Kidney (tissue), 14 donors: ENCODE measurements around the gene RIMS1. TPM values are rescaled to one million over a fixed set of nuclear protein-coding genes. Genes with fewer than 3 reads are reported as not detected.

Experiments
- DNase-seq, 5 donors: peaks; one replicate each; pipeline ENCODE4 v3.0.0-alpha.2; 2013 to 2020
- FAIRE-seq: peaks from 2 replicates; lab custom pipeline; 2012; peaks lifted over from hg19 to GRCh38; lab: Jason Lieb, UNC
- H3K27ac ChIP-seq, 2 donors: one replicate each; pipeline ENCODE4 v1.7.0; 2013; ENCODE audit warnings: low read depth in 2 of 2, low read length in 2 of 2, inconsistent platforms in 1 of 2
- H3K27me3 ChIP-seq: one replicate; pipeline ENCODE4 v1.7.1; 2013; ENCODE audit warnings: low read length, inconsistent platforms; ENCODE audit not compliant: control insufficient read depth, insufficient read depth
- H3K36me3 ChIP-seq, 3 donors: one replicate each; pipeline versions ENCODE4 v1.7.0 to v1.7.1; 2013; ENCODE audit warnings: low read length in 3 of 3, control low read depth in 1 of 3, inconsistent platforms in 1 of 3; ENCODE audit not compliant: insufficient read depth in 3 of 3, control insufficient read depth in 2 of 3
- H3K4me1 ChIP-seq, 3 donors: one replicate each; pipeline versions ENCODE4 v1.7.0 to v1.7.1; 2013; ENCODE audit warnings: low read length in 3 of 3, inconsistent platforms in 1 of 3, low read depth in 1 of 3; ENCODE audit not compliant: control insufficient read depth in 2 of 3, insufficient read depth in 2 of 3
- H3K4me3 ChIP-seq, 3 donors: one replicate each; pipeline versions ENCODE4 v1.7.0 to v1.8.1; 2013; ENCODE audit warnings: low read length in 3 of 3, control low read depth in 1 of 3, inconsistent platforms in 1 of 3
- H3K9ac ChIP-seq, 3 donors: one replicate each; pipeline versions ENCODE4 v1.7.0 to v1.7.1; 2013; ENCODE audit warnings: low read length in 3 of 3, control low read depth in 1 of 3, inconsistent platforms in 1 of 3
- H3K9me3 ChIP-seq, 3 donors: one replicate each; pipeline versions ENCODE4 v1.7.0 to v1.7.1; 2013; ENCODE audit warnings: low read length in 3 of 3, control low read depth in 1 of 3, inconsistent platforms in 1 of 3; ENCODE audit not compliant: control insufficient read depth in 2 of 3, insufficient read depth in 1 of 3
- intact Hi-C: fragments of 100-400 bp; cut with DNase I; formaldehyde crosslinking; loops from one replicate; pipeline ENCODE4 v1.11.1; 2022
- polyA plus RNA-seq: library from polyadenylated mRNA; stranded (reverse); fragments of 350-450 nt; fragmentation: Illumina TruSeq; extraction: RNeasy Lipid Tissue Mini Kit (QIAGEN cat#74804); gene quantifications from one replicate; pipeline ENCODE4 v1.2.3, GENCODE V29; 2014; ENCODE audit warnings: low read depth, low replicate concordance; ENCODE audit not compliant: insufficient read depth
- total RNA-seq: library from RNA; stranded (reverse); fragmentation: NEBNext Ultra II Directional; extraction: Animal tissue kit (Norgen Biotek cat#: 25700); gene quantifications from one replicate; pipeline ENCODE4 v1.2.1, GENCODE V29; 2021
- TF ChIP-seq, protein P1 (sequence below): IDR thresholded peaks from 3 replicates; pipeline ENCODE4 v1.5.1; 2012; ENCODE audit warnings: mild to moderate bottlenecking, moderate library complexity, borderline replicate concordance; ENCODE audit not compliant: insufficient read depth; ENCODE audit errors: extremely low read depth
- donor health status: control.
- donor health status: control.
- donor health status: control.
- donor health status: control.
- donor health status: control.
- donor health status: DM: yes; HTN: yes; CAD: no.
- donor health status: Normal renal cell carcinoma (clear cell type).

Gene RIMS1
- total and polyA plus RNA-seq, 2 donors from 2014 or later: 4.5 TPM; not detected in 1

DNA sequence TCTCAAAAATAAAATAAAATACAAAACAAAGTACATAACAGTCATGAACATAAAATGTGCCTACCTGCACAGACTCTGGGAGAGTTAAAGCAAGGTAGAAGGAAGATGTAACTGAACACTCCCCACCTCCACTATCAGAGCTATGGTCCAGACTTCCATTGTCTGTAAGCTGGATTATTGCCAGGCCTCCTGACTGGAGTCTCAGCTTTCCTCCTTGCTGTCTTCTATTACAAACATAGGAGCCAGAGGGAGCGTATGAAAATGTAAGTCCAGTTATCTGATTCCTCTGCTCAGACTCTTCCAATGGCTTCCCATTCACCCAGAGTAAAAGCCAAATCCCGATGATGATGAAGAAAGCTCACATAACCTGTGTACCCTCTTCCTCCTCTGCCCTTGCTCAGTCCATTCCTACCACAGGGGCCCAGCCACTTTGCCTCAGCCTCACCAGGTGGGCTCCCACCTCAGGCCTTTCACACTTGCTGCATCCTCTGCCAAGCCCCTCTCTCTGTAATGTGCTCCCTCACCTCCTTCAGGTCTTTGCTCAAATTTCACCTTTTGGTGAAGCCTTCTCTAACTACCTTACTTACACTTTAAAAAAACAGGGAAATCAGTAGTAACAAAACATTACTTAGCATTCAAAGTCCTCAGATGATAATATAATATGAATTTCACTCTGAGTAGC is 194.1 kb downstream of the RIMS1 start:
- Histone ChIP-seq H3K27ac (no peak overlapping the region), H3K9me3 (no peaks in the 10 kb centered on the region), H3K4me3 (no peak overlapping the region), H3K27me3 (no peaks in the 10 kb centered on the region), H3K36me3 (no peaks in the 10 kb centered on the region), H3K9ac (no peak overlapping the region), H3K4me1 (no peaks in the 10 kb centered on the region)
- TF ChIP-seq, protein P1, sequence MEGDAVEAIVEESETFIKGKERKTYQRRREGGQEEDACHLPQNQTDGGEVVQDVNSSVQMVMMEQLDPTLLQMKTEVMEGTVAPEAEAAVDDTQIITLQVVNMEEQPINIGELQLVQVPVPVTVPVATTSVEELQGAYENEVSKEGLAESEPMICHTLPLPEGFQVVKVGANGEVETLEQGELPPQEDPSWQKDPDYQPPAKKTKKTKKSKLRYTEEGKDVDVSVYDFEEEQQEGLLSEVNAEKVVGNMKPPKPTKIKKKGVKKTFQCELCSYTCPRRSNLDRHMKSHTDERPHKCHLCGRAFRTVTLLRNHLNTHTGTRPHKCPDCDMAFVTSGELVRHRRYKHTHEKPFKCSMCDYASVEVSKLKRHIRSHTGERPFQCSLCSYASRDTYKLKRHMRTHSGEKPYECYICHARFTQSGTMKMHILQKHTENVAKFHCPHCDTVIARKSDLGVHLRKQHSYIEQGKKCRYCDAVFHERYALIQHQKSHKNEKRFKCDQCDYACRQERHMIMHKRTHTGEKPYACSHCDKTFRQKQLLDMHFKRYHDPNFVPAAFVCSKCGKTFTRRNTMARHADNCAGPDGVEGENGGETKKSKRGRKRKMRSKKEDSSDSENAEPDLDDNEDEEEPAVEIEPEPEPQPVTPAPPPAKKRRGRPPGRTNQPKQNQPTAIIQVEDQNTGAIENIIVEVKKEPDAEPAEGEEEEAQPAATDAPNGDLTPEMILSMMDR: no peak
- peak in 2 of 5 donors; percentile 4 to 16 for DNase-seq
- intact Hi-C loops: loop anchor here (10.0 kb wide), 1 partner anchor 546 kb away; no protein-coding TSS in a partner anchor
- no peak for FAIRE-seq

DNA sequence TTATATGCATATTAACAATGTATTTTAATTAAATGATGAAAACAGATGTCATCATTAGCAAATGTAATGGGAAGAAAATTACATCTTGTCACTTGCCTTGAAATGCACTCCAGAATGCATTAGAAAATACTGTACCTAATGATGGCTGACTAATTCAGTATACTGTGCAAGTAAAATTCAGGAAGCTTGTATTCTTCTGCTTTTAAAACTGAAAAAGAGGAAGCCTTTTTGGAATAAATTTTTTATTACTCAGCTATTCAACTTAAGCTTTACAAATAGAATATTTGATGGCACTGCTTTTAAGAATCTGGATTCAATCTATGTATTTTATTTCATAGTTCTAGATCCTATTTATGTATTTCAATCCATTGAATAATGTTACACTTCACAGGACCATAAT is 195.5 kb downstream of the RIMS1 start:
- H3K27me3 ChIP-seq: no peaks in the 10 kb centered on the region
- no peak overlapping the region for H3K4me3 ChIP-seq
- no peak overlapping the region for H3K9ac ChIP-seq
- TF ChIP-seq, protein P1: no peak
- FAIRE-seq: no peak
- DNase-seq: no peak
- H3K9me3 ChIP-seq: no peaks in the 10 kb centered on the region
- no peaks in the 10 kb centered on the region for H3K4me1 ChIP-seq
- no peaks in the 10 kb centered on the region for H3K36me3 ChIP-seq
- intact Hi-C loops: loop anchor here (10.0 kb wide), 1 partner anchor 547 kb away; no protein-coding TSS in a partner anchor
- H3K27ac ChIP-seq: no peak overlapping the region

DNA sequence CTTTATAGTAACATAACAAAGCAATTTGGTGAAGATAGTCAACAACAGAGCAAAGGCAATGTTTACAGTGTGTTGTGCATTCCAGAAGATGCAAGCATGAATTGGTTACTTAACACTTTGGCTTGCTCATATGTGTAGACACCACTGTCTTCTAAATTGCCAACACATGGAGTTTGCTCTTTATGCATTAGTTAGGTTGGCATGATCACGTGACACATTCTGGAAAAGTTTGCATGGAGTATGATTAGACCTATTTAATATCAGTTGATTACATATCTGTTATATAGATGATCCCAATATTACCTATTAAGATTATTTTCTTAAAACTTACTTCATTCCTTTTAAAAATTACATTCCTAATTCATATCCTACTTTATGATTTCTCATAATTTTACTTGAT is 197.6 kb downstream of the RIMS1 start:
- H3K4me3 ChIP-seq: no peak overlapping the region
- no peak overlapping the region for H3K27ac ChIP-seq
- no peaks in the 10 kb centered on the region for H3K9me3 ChIP-seq
- TF ChIP-seq, protein P1: no peak
- no peak overlapping the region for H3K9ac ChIP-seq
- FAIRE-seq (no peak), DNase-seq (no peak)
- intact Hi-C loops: loop anchor here (10.0 kb wide), 1 partner anchor 549 kb away; no protein-coding TSS in a partner anchor
- H3K36me3 ChIP-seq: no peaks in the 10 kb centered on the region
- H3K4me1 ChIP-seq: no peaks in the 10 kb centered on the region
- no peaks in the 10 kb centered on the region for H3K27me3 ChIP-seq
